ENCODE data around the gene OSR1. TPM values are rescaled to one million over a fixed set of nuclear protein-coding genes. Genes with fewer than 3 reads are reported as not detected.

The OSR1 gene
- total and polyA plus RNA-seq, 10 of the 15 experiments (the other 5 are each of a cell fraction or from before 2014, with no cell fraction given): not detected

DNA sequence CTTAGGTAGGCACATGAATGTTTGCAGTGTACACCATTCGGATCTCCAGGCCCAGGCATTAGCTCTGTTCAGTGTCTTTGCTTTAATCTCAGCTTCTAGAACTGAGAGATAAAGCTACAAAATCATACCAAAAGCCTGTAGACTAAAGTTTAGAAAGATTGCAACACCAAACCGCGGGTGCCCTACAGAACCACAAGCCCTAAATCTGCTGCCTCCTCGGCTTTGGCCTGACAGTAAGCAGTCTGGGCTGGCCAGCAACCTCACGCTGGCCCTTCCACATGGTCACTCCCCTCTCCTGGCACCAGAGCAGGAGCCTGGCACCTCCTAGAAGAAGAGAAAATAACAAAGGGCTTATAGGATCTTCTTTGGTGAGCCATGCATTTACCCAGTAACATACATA, 8.9 kb upstream of the OSR1 start:
- in situ Hi-C loops (cut with MboI) (loop anchor here (10.0 kb wide), 1 partner anchor 843 kb away; no protein-coding TSS in a partner anchor), intact Hi-C loops (cut with micrococcal nuclease; ENCODE audit: unreplicated experiment) (no loop called here)
- H3K4me3 ChIP-seq: no peak overlapping the region
- no peak overlapping the region for H3K4me2 ChIP-seq (ENCODE audit: control insufficient read depth, insufficient read depth)
- H2AFZ ChIP-seq (ENCODE audit: control insufficient read depth, low read depth, low read length): no peak overlapping the region
- H4K20me1 ChIP-seq (ENCODE audit: control insufficient read depth, insufficient read depth): no peaks in the 10 kb centered on the region
- no peak for ATAC-seq
- H3K36me3 ChIP-seq (ENCODE audit: control insufficient read depth in 2 of 2, insufficient read depth in 2 of 2, low read length in 1 of 2): no peaks in the 10 kb centered on the region
- FAIRE-seq: no peak
- no peak overlapping the region for H3K9ac ChIP-seq (ENCODE audit: control insufficient read depth, insufficient read depth, low read length)
- no peak for DNase-seq (ENCODE audit: low read depth, low spot score)
- ChIA-PET POLR2A (no interaction called here), SMC1A (ENCODE audit: uncharacterized antibody, unreplicated experiment) (no interaction called here), RAD21 (ENCODE audit: unreplicated experiment) (no interaction called here), CTCF (no interaction called here)
- 41% methylated on average over 5 of the region's 5 CpGs for WGBS (ENCODE audit: insufficient coverage, insufficient replicate concordance, low lambda C conversion rate, missing lambda C conversion rate)
- H3K4me1 ChIP-seq (ENCODE audit: control insufficient read depth, insufficient read depth, low read length): no peaks in the 10 kb centered on the region
- peaks cover 7 to 19% of the 10 kb centered on the region in 2 experiments; a peak in 3 of 4 replicates for H3K27me3 ChIP-seq (replicated peaks in 1 of 2; ENCODE audit: control insufficient read depth in 2 of 2, insufficient read depth in 2 of 2, low read length in 1 of 2)
- H3K27ac ChIP-seq (ENCODE audit: control insufficient read depth, insufficient read depth): no peak overlapping the region
- no TSS peak for BruUV-seq (replicated peaks)
- no peaks in the 10 kb centered on the region for H3K79me2 ChIP-seq (ENCODE audit: control insufficient read depth, insufficient read depth, low read length)
- TF ChIP-seq FOS (IDR thresholded peaks at IDR 0.05; ENCODE audit: borderline replicate concordance, extremely low read depth, insufficient read length) (no peak), EZH2 (IDR thresholded peaks at IDR 0.05; ENCODE audit: borderline replicate concordance, control insufficient read depth, low read depth, low read length) (no peak), ZNF274 (IDR thresholded peaks at IDR 0.05; ENCODE audit: insufficient read depth, insufficient read length) (no peak), HDAC6 (IDR thresholded peaks at IDR 0.05; ENCODE audit: unreplicated experiment) (no peak)
- TF ChIP-seq, protein P1, sequence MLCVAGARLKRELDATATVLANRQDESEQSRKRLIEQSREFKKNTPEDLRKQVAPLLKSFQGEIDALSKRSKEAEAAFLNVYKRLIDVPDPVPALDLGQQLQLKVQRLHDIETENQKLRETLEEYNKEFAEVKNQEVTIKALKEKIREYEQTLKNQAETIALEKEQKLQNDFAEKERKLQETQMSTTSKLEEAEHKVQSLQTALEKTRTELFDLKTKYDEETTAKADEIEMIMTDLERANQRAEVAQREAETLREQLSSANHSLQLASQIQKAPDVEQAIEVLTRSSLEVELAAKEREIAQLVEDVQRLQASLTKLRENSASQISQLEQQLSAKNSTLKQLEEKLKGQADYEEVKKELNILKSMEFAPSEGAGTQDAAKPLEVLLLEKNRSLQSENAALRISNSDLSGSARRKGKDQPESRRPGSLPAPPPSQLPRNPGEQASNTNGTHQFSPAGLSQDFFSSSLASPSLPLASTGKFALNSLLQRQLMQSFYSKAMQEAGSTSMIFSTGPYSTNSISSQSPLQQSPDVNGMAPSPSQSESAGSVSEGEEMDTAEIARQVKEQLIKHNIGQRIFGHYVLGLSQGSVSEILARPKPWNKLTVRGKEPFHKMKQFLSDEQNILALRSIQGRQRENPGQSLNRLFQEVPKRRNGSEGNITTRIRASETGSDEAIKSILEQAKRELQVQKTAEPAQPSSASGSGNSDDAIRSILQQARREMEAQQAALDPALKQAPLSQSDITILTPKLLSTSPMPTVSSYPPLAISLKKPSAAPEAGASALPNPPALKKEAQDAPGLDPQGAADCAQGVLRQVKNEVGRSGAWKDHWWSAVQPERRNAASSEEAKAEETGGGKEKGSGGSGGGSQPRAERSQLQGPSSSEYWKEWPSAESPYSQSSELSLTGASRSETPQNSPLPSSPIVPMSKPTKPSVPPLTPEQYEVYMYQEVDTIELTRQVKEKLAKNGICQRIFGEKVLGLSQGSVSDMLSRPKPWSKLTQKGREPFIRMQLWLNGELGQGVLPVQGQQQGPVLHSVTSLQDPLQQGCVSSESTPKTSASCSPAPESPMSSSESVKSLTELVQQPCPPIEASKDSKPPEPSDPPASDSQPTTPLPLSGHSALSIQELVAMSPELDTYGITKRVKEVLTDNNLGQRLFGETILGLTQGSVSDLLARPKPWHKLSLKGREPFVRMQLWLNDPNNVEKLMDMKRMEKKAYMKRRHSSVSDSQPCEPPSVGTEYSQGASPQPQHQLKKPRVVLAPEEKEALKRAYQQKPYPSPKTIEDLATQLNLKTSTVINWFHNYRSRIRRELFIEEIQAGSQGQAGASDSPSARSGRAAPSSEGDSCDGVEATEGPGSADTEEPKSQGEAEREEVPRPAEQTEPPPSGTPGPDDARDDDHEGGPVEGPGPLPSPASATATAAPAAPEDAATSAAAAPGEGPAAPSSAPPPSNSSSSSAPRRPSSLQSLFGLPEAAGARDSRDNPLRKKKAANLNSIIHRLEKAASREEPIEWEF (IDR thresholded peaks at IDR 0.05; ENCODE audit: insufficient replicate concordance, low read depth, low read length): no peak
- TF ChIP-seq, protein P2, sequence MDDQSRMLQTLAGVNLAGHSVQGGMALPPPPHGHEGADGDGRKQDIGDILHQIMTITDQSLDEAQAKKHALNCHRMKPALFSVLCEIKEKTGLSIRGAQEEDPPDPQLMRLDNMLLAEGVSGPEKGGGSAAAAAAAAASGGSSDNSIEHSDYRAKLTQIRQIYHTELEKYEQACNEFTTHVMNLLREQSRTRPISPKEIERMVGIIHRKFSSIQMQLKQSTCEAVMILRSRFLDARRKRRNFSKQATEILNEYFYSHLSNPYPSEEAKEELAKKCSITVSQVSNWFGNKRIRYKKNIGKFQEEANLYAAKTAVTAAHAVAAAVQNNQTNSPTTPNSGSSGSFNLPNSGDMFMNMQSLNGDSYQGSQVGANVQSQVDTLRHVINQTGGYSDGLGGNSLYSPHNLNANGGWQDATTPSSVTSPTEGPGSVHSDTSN (IDR thresholded peaks at IDR 0.05; ENCODE audit: insufficient replicate concordance, low read depth, low read length): no peak
- no peaks in the 10 kb centered on the region for H3K9me3 ChIP-seq (replicated peaks; ENCODE audit: control insufficient read depth, insufficient read depth, low read length)
